DND-41 (cell line): ENCODE data around the gene PLXDC1.

Experiments
- CTCF ChIP-seq: IDR thresholded peaks from 2 replicates; pipeline ENCODE4 v1.5.1; 2012; ENCODE audit warnings: borderline replicate concordance, low read length, moderate library complexity, mild to moderate bottlenecking; ENCODE audit not compliant: poor library complexity, severe bottlenecking; ENCODE audit errors: extremely low read depth
- EZH2 ChIP-seq: IDR thresholded peaks from 3 replicates; pipeline ENCODE4 v1.6.1; 2012; ENCODE audit warnings: borderline replicate concordance, low read depth, mild to moderate bottlenecking, moderate library complexity, low read length, inconsistent platforms; ENCODE audit not compliant: severe bottlenecking

GRCh38 chr17:39147221-39148185 is 3.9 kb downstream of the PLXDC1 start:
- no peak for TF ChIP-seq CTCF
- no peak for TF ChIP-seq EZH2
